ENCODE data around the gene TRIO.

The TRIO gene

DNA sequence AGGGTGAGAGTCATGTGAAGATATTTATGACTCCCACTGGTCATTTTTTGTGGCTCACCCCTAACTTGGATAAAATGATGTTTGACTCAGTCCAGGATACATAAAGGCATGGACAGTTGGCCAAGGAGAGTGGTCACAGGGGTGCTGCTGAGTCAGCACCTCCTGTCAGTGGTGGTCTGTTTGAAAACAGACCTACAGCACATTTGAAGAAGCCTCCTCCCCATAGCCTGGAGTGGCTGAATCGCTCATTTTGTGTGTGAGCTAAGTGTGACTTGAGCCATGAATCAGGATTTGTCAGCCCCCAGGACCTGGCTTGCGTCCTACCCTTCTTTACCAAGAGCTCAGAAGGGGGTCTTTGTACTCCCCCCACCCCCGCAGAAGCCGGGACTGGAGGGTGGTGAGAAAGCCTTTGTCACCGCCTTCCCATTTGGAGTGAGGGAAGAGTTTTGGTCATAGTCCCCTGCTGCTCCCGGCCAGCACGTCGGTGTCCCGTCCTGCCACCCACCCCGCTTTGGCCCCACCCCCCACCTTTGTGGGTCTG, 35.6 kb downstream of the TRIO start:
- H3K36me3 ChIP-seq (ENCODE audit: control insufficient read depth, low read length): no peaks in the 10 kb centered on the region
- H3K4me3 ChIP-seq (ENCODE audit: low read length): no peak overlapping the region
- peaks cover 17% of the 10 kb centered on the region for H3K4me1 ChIP-seq (ENCODE audit: control insufficient read depth, low read length)
- no peaks in the 10 kb centered on the region for H3K27me3 ChIP-seq (ENCODE audit: control insufficient read depth, low read length)
- TF ChIP-seq, protein P1, sequence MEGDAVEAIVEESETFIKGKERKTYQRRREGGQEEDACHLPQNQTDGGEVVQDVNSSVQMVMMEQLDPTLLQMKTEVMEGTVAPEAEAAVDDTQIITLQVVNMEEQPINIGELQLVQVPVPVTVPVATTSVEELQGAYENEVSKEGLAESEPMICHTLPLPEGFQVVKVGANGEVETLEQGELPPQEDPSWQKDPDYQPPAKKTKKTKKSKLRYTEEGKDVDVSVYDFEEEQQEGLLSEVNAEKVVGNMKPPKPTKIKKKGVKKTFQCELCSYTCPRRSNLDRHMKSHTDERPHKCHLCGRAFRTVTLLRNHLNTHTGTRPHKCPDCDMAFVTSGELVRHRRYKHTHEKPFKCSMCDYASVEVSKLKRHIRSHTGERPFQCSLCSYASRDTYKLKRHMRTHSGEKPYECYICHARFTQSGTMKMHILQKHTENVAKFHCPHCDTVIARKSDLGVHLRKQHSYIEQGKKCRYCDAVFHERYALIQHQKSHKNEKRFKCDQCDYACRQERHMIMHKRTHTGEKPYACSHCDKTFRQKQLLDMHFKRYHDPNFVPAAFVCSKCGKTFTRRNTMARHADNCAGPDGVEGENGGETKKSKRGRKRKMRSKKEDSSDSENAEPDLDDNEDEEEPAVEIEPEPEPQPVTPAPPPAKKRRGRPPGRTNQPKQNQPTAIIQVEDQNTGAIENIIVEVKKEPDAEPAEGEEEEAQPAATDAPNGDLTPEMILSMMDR (IDR thresholded peaks at IDR 0.05; ENCODE audit: low read depth, low read length, poor library complexity, severe bottlenecking): no peak
- TF ChIP-seq EZH2phosphoT487 (IDR thresholded peaks at IDR 0.05; ENCODE audit: borderline replicate concordance, low read length): no peak
- H4K20me1 ChIP-seq (ENCODE audit: control insufficient read depth, insufficient read depth, low read depth, low read length): peaks cover 12% of the 10 kb centered on the region; the same call in 1 of the 2 replicates
- no peaks in the 10 kb centered on the region for H3K9me3 ChIP-seq (ENCODE audit: control insufficient read depth, insufficient read depth, low read length)
- no peak overlapping the region for H3K4me2 ChIP-seq (ENCODE audit: low read length)
- H3K27ac ChIP-seq (ENCODE audit: low read depth, low read length): no peak overlapping the region
- peaks cover 96% of the 10 kb centered on the region for H3K79me2 ChIP-seq (ENCODE audit: control insufficient read depth, low read length)
- H3F3A ChIP-seq (ENCODE audit: control insufficient read depth, insufficient read depth): no peaks in the 10 kb centered on the region; the same call in 1 of the 2 replicates
- no peaks in the 10 kb centered on the region for H3K9me2 ChIP-seq (replicated peaks; ENCODE audit: control insufficient read depth, low read length)

DNA sequence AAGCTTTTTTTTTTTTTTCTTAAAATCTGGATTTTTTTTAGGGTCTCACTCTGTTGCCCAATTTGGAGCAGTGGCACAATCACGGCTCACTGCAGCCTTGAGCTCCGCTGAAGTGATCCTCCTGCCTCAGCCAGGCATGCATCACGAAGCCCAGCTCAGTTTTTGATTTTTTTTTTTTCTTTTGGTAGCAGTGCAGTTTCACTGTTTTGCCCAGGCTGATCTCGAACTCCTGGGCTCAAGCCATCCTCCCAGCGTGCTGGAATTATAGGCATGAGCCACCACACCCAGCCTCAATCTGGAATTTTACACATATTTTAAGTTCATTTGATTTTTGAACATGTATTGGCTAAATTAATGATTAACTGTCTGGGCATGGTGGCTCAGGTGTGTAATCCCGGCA, 36.3 kb downstream of the TRIO start:
- Histone ChIP-seq H3K79me2 (ENCODE audit: control insufficient read depth, low read length) (peaks cover 95% of the 10 kb centered on the region), H3F3A (ENCODE audit: control insufficient read depth, insufficient read depth) (no peaks in the 10 kb centered on the region; the same call in 1 of the 2 replicates), H3K27me3 (ENCODE audit: control insufficient read depth, low read length) (no peaks in the 10 kb centered on the region), H3K27ac (ENCODE audit: low read depth, low read length) (no peak overlapping the region), H3K36me3 (ENCODE audit: control insufficient read depth, low read length) (no peaks in the 10 kb centered on the region), H3K4me3 (ENCODE audit: low read length) (no peak overlapping the region), H3K4me2 (ENCODE audit: low read length) (no peak overlapping the region), H3K9me2 (replicated peaks; ENCODE audit: control insufficient read depth, low read length) (no peaks in the 10 kb centered on the region), H4K20me1 (ENCODE audit: control insufficient read depth, insufficient read depth, low read depth, low read length) (peaks cover 12% of the 10 kb centered on the region; the same call in 1 of the 2 replicates), H3K9me3 (ENCODE audit: control insufficient read depth, insufficient read depth, low read length) (no peaks in the 10 kb centered on the region), H3K4me1 (ENCODE audit: control insufficient read depth, low read length) (peaks cover 10% of the 10 kb centered on the region)
- TF ChIP-seq, protein P1 (IDR thresholded peaks at IDR 0.05; ENCODE audit: low read depth, low read length, poor library complexity, severe bottlenecking): no peak
- no peak for TF ChIP-seq EZH2phosphoT487 (IDR thresholded peaks at IDR 0.05; ENCODE audit: borderline replicate concordance, low read length)

DNA sequence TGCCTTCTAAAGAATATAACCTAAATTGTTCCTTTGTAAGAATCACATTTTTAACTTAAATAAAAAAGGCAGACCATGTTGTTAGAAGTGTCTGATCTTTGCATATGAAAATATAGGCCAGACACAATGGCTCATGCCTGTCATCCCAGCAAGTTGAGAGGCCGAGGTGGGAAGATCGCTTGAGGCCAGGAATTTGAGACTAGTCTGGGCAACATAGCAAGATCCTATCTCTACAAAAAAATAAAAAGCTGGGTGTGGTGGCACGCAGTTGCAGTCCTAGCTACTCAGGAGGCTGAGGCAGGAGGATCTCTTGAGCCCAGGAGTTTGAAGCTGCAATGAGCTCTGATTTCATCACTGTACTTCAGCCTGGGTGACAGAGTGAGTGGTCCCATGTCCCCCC, 37.3 kb downstream of the TRIO start:
- Histone ChIP-seq H4K20me1 (ENCODE audit: control insufficient read depth, insufficient read depth, low read depth, low read length) (peaks cover 12% of the 10 kb centered on the region; the same call in 1 of the 2 replicates), H3K27ac (ENCODE audit: low read depth, low read length) (no peak overlapping the region), H3K4me1 (ENCODE audit: control insufficient read depth, low read length) (peaks cover 8% of the 10 kb centered on the region), H3K9me3 (ENCODE audit: control insufficient read depth, insufficient read depth, low read length) (no peaks in the 10 kb centered on the region), H3K36me3 (ENCODE audit: control insufficient read depth, low read length) (no peaks in the 10 kb centered on the region), H3K27me3 (ENCODE audit: control insufficient read depth, low read length) (no peaks in the 10 kb centered on the region), H3K4me3 (ENCODE audit: low read length) (no peak overlapping the region), H3K9me2 (replicated peaks; ENCODE audit: control insufficient read depth, low read length) (no peaks in the 10 kb centered on the region), H3K4me2 (ENCODE audit: low read length) (no peak overlapping the region), H3F3A (ENCODE audit: control insufficient read depth, insufficient read depth) (no peaks in the 10 kb centered on the region), H3K79me2 (ENCODE audit: control insufficient read depth, low read length) (peaks cover 95% of the 10 kb centered on the region)
- TF ChIP-seq EZH2phosphoT487 (IDR thresholded peaks at IDR 0.05; ENCODE audit: borderline replicate concordance, low read length): no peak
- TF ChIP-seq, protein P1 (IDR thresholded peaks at IDR 0.05; ENCODE audit: low read depth, low read length, poor library complexity, severe bottlenecking): no peak
